Upper lobe of left lung (tissue), 4 donors: ENCODE results near the gene XAB2.

ENCODE experiments used
- CTCF ChIP-seq, 6 experiments: fragments of 450-650 bp in 4 of 6; fragments of 200-600 bp in 2 of 6; sonication (generic) in 2 of 6; IDR thresholded peaks; one replicate each; pipeline ENCODE4 v1.5.1; 2016 to 2019; ENCODE audit warnings: antibody characterized with exemption in 6 of 6
- POLR2A ChIP-seq, 4 donors: fragments of 450-650 bp; IDR thresholded peaks; one replicate each; pipeline ENCODE4 v1.5.1; 2016 to 2017; ENCODE audit warnings: antibody characterized with exemption in 4 of 4, mild to moderate bottlenecking in 2 of 4
- POLR2AphosphoS5 ChIP-seq, 2 donors: sonication (generic); formaldehyde crosslinking; IDR thresholded peaks; one replicate each; pipeline ENCODE4 v1.5.1; 2017; ENCODE audit warnings: antibody characterized with exemption in 2 of 2

GRCh38 chr19:7663706-7664105 lies 34.4 kb upstream of the XAB2 start:
- TF ChIP-seq CTCF (IDR thresholded peaks at IDR 0.05) (no peak), POLR2AphosphoS5 (IDR thresholded peaks at IDR 0.05) (no peak), POLR2A (IDR thresholded peaks at IDR 0.05) (no peak)
